Measurements from ENCODE around the gene GRAMD1B.

GRAMD1B gene

DNA sequence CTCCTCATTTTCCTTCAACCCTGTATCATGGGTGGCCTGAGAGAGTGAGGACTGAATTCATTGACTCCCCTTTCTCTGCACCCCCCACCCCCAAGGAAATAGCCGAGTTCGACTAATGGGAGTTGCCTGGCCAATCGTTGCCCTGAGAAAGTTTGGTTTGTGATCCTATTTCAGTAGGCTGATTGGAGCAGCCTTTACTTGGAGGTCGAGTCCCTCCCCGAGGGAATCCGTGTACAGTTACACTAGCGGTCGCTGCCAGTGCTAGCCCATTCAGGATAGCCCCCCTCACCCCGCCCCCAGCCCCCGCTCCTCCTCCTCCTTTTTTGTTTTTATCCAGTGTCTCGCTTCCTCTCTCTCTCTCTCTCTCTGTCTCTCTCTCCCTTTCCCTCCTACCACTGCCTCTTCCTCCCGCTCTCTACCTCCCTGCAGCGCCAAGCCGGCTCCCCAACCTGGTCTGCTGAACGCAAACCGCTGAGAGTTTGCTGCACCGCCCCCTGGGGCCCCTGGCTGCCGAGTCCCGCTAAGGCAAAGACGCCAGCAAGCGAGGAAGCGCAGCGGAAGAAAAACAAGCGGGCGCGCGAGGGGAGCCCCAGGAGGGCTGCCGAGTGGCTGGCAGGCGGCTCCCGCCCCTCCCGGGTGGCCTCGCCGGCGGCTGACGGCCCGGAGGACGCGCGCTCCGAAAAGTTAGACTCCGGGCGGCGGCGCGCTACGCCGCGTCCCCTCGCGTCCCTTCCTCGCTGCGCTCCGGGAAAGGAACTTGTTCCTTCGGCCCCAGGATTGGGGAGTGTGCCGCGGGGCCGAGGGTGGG is at the start of gene GRAMD1B:
TSS of gene GRAMD1B (plus strand) at position 357 of the 808 bp plus-strand sequence. CDS start 524 bp downstream, outside the sequence.
- DNase-seq, result peak in 1 of 2 experiments; percentile 49

DNA sequence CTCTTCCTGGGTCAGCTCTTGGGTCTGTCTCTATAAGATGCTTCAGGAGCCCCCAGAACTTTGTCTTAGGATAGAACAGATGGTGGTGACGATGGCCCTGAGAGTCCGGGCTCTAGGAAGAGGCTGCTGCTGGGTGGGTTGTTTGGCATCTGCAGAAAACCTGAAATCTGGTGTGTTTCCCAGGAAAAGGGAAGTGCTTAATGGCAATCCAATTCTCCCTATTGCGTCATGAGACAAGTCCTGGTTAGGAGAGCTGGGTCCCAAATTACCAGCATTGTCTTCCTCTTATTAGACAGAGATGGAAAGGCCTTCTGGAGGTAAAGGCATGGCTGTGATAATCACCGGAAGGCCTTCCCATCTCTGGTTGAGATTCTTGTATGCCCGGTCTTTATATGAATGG is 48.9 kb upstream of the GRAMD1B start:
- DNase-seq, result no peak

DNA sequence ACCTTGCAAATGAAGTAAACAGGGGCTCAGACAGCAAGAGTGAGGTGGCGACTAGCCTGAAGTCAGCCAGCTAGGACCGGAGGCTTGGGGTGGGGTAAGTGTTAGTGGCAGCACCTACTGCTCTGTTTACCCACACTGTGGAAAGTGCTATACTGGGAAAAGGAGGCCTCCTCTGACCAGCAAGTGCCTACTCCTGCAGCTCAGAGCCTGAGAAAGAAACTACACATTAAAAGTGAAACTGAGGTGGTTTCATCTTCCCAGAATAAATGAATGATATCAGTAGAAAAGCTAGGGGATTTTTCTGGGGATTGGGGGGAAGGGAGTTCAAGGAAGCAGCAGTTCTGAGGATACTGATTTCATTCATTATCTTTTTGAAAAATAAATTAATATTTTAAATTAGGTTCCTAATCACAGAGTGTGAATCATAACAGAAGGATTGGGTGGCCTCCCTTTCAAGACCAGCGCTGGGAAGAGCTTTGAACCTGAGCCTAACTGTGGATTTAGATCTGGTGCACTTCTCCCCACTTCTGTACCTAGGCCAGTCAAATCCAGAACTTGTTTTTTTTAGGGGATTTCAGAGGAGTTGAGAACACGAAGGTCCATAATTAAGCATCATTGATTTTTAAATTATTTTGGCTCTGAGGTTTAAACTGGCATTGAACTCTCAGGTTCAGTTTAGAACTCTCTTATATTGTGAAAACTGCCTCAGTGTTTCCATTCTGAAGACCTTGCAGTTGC is 48.1 kb upstream of the GRAMD1B start:
- no peak for DNase-seq

DNA sequence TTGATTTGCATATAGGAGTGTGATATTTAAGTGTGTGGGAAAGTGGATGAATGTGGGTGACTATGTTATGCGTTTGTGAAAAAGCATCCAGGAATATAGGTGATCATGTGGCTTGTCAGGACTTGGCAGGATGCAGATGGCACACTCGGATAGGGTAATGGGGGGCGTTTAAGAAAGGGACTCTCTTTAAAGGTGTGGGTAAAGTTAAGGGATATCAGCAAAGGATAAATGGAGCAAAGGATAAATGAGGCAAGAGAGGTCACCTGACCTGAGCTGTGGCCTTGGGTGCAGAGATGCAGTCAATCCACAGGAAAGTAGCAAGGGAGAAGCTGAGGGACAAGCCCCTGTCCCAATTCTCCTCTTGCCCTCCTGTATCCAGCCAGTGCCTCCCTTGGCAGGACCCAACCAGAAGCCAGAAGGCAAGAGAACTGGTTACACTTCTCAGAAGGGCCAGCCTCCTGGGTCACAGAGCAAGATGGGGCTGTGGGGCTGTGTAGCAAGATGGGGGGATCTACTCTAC is 47.5 kb upstream of the GRAMD1B start:
- DNase-seq, result no peak

DNA sequence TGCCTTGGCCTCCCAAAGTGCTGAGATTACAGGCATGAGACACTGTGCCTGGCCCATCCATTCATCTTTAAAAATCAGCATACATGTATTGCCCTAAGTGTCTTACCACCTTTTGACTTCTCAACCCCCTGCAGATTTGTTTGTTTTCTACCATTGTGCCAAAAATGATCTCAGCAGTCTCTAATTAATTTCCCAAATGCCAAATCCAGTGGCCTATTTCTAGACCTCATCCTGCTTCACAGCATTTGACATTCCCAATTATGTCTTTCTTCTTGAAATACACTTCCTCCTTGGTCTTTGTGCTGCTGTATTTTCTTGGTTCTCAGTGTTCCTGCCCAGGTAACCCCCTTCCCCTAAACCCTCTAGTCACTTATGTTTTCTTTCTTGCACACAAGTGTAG is 46.0 kb upstream of the GRAMD1B start:
- DNase-seq, result no peak

DNA sequence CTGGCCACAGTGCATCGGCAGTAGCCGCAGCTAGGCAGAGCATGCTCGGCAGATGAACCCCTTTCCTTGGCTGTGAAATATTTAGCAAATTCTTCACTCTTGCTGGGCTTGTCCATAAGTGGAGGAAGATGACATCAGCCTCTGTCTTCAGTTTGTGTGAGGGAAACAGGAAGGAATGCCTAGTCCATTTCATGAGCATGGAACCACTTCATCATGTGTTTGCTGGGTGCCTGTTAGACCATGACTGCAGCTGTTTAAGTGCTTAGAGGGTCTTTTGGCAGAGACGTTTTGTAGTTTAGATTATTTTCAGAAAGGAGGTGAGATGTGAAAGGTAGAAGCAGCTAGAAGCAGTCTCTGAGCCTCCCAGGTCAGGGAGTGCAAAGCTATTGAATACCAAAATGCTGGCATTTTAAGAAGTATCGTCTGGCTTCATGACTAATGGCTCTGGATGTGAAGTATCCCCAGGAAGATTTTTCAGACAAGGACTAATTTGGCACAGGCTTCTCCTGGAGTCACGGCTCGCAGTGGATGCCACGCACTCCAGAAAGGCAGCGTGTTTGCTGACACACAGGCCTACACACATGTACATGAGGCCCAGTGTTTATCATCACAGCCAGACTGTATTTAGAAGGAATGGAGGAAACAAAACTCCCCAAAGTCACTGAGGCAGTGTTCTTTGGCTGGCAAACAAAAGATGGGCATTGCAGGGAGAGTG is 43.1 kb upstream of the GRAMD1B start:
- peak in 1 of 2 experiments; percentile 28 for DNase-seq

DNA sequence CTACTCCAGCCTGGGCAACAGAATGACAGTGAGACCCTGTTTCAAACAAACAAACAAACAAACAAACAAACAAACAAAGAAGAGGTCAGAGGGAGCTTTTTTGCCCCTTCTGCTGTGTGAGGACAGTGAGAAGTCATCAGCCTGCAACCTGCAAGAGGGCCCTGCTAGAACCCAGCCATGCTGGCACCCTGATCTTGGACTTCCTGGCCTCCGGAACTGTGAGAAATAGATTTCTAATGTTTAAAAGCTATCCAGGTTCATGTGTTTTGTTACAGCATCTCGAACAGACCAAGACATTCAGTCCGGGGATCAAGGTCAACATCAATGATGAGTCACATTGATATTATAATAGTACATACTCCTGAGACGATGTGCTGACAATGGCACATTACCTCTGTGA is 41.4 kb upstream of the GRAMD1B start:
- DNase-seq, result no peak

DNA sequence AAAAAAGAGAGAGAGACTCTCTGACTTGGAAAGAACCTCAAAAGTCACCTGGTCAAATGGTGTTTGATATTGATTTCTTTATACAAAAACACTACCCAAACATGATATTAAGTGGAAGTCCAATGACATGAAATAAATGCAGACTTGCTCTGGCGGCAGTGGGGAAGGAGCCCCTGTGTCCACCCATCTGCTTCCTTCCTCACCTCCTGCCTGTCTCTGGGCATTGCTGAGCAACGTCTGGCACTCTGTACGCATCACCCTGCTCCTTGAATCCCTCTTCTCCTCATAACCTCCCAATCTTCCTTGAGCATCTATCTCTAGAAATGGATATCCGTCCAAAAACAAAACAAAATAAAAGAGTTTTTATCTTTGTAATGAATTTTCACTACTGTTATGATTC is 39.9 kb upstream of the GRAMD1B start:
- no peak for DNase-seq

DNA sequence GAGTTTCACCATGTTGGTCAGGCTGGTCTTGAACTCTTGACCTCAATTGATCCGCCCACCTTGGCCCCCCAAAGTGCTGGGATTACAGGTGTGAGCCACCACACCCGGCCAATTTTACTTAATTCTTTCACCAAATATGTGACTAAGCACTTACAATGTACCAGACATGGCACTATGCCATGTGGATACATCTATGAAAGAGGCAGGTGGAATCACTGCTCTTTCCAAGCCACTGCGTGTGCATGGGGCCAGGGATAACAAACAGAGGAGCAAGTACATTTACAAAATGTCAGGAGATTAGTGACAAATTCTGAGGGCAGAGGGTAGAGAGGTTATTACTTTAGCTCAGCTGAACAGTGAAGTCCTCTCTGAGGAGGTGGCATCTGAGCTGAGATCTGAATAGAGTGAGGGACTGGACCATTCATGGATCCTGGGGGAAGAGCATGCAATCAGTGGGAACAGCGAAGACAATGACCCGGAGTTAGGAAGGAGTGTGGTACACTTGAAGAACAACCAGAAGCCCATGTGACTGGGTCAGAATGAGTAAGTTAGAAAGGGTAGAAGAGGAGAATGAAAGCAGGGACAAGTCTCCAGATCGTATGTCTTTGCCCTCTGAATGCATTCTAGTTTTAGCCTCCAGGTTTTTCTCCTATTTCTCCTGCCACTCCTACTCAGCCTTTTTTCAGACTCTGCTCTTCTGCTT is 38.3 kb upstream of the GRAMD1B start:
- peak in 1 of 2 experiments; percentile 13 for DNase-seq

DNA sequence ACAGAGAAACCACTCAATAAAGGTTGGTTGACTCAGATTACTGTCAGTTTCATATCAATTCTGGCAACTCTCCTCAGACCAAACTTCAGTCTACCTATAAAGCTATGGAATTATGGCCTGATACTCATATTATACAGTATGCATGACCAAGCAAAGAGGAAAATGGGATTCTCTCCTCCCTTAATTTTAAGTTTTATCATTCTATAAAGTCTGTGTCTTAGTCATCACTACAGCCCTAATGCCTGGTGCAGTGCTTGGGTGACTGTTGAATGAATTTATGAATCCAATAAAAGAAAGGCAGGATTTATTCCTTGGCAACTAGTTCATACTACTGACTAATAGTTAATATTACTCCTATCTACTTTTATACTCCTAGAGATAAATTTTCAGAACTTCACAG is 37.6 kb upstream of the GRAMD1B start:
- no peak for DNase-seq

DNA sequence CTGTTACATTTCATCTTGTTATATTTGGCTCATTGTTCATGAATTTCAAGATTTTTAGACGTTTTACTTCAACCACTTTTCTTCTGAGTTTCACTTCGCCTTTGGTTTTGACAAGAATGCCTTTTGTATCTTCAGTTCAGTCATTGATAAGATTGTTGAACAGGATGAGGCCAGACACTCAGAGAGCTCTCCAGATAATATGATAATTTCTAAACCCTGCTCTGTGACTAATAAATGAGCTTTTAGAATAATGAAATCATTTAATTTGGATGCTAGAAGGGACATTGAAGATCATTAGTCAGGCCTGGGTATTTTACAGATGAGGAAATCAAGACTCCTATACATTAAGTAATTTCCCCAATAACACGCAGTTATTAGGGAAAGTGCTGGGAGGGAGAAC is 37.2 kb upstream of the GRAMD1B start:
- no peak for DNase-seq

DNA sequence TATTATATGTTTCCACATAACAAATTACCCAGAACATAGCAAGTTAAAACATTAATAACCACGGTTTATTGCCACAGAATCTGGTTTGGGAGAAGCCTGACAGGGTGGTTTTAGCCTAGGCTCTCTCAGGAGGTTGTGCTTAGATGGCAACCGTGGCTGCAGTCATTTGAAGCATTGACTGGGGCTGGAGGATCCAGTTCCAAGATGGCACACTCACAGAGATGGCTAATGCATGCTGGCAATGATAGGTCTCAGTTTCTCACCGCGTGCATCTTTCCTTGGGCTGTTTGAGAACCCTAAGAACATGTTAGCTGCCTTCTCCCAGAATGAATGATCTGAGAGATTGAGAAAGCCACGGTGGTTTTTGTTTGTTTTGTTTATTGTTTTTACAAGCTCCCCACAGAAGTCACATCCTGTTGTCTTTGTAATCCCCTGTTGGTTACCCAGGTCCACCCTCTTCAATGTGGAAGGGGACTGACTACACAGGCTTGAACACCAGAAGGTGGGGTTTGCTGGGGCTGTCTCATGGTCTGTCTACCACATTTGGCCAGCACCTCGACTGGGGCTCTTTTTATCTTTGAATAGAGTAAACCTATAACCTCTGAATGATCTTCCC is 36.6 kb upstream of the GRAMD1B start:
- DNase-seq, result no peak

DNA sequence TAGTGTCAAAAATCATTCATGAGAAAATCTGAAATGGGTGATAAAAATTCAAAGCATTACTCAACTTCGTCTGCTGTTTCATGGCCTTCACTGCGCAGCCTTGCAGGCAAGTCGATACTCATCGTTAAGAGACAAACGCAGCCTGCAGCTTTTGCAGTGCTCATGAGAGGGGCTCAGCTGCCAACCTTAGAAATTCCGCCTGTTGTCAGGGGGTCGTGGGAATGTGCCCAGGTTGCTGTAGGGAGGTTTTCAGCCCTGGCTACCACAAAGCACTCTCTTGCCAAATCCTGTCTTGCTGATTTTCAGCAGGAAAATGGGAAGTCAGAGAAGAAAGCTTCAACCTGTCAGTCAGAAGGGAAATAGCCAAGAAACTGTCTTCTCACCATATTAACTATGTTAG is 25.4 kb upstream of the GRAMD1B start:
- DNase-seq, result peak; percentile 13 to 59

DNA sequence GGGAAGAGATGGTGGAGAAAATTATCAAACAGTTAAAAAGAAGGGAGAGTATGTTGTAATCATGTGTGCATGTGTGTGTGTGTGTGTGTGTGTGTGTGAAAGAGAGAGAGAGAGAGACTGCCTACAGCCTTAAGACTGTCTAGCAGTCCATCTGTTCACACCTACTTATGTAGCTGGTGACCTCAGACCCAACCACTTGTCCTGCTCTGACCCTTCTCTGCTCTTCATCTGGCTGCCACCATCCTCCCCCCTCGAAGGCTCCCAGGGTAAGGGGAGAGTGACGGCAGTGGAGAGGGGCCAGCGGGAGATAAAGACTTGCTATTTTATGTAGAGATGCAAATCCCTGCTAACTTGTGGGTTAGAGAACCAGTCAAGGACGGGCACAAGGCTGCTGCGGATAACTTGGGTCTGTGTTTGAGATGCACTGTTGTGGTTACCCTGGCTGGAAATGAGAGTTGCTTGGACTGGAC is 24.9 kb upstream of the GRAMD1B start:
- peak in 1 of 2 experiments; percentile 45 for DNase-seq

DNA sequence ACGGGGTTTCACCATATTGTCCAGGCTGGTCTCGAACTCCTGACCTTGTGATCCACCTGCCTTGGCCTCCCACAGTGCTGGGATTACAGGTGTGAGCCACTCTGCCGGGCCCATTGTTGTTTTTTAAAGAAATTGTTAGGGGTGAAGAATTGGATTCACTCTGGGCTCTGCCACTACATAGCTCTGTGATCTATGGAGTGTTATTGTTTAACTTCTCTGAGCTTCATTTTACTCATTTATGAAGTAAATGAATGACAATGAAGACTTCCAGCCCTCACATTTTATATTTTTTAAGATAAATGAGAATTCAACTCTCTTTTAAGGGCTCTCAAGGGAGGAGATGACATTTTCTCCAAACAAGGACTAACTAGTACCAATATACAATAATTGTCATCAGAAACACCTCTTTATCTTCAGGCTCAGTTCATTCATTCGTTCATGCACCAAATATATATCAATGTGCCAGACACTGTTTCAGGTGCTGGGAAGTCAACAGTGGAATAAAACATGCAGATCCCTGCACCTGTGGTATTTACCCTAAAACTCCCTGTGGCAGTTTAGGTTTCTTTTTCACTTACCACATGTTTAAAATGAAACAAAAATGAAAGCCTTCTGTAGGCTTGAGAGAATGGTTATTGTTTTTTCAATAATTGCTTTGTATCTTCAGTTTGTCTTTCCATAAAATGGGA is 23.5 kb upstream of the GRAMD1B start:
- DNase-seq, result no peak

DNA sequence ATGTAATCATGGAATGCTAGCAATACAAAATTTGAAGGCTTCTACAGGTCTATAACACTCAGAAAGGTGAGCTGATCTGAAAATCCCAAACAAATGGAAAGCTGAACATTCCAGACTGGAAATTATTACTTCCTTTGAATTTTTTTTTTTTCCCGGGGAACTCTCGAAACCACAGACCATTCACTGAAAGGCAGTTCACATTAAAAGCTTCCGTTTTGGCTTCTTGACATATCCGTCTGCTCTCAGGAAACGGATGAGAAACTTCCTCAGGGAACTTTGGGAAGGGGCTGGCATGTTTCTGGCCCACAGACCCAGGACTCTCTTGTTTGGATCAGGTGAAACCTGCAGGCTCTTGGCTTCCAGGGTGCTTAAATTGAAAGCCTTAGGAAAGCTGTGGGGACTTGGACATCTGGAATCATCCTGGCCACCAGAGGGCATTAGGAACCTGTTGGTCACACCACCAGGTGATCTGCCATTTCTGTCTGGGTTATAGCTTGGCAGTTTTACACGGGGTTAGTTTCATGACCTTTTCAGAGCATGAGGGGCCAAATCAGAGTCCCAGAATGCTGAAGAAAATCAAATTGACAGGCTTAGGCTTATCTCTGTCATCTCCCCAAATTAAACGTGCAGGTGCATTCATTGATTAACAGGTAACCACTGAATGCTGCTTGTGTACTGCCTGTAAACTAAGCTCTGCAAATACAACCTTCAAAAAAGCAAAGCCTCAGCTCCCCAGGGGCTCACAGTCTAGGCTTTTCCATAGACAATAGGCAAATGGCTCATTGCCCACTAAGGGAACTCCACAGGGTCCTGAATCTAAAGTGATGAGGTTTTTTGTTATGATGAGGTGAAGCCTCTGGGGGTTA is 22.7 kb upstream of the GRAMD1B start:
- DNase-seq, result peak; percentile 18 to 51

DNA sequence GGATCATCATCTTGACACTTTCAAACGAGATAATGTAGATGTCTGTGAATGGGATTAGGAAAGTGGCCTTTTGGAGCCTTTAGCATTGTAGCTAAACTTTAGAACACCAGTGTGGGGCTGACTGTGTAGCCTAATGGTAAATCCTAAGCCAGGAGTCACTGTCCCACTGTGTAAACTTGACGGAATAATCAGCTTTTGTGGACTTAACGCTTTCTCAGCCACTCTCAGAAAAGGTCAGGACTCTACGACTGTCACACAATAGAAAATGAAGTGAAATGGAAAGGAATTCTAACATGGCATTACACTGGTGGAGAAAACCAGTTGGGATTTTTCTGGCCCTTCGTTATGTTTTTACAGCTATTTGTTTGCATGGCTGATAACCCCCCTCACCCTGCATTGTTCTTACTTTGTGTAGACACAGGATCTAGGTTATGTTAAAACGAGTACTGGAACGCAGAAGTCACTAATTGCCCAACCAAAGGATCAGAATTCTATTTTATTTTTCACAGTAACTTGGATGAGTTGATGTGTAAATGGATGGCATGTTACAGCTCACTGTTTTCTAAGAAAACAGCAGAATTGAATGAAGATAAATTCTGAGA is 22.0 kb upstream of the GRAMD1B start:
- no peak for DNase-seq

DNA sequence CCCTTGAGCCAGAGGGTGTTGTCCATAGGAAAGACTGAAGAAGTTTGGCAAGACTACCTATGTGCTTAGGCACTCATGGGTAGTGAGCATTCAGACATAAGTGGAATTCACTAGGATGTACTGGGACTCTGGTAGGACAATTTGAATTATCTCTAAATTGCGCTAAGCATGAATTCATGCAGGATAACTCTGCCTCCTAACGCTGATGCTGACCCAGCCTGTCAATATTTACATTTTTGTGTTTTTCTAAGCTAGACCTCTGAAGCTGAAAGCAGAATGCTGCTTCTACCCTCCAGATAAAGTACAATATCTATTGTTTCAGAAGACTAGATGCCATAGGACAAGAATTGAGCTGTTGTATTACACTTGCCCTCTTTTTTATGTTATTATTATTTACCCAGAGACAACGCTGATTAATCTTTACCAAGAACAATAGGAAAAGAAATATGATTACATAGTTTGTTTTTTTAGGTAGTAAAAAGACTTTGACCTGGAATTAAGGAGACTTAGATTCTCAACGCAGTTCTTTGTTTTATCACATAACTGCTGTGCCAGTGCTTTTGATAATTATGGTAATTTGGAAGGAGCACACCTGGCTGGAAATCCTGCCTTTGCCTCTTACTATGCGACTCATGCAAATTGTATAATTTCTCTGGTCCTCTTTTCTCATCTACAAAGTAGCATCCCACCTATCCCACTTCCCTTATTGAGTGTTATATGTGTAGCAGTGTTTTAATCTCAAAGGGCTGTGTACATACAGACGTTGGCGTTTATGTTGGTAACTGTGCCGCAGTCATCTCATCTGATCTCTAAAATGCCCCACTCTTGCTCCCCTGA is 21.2 kb upstream of the GRAMD1B start:
- DNase-seq, result no peak

All from NCI-H446 (cell line).